Fibroblast of lung (primary cell): ENCODE measurements around the gene F13A1.

Source experiments
- CTCF ChIP-seq, 2 donors: IDR thresholded peaks in 1 of 2; conservative IDR thresholded peaks in 1 of 2; 1 replicate in 1 of 2; 2 replicates in 1 of 2; pipeline ENCODE4 v1.5.1; 2011 to 2012; ENCODE audit warnings: low read length in 2 of 2, control low read depth in 1 of 2, inconsistent platforms in 1 of 2, low read depth in 1 of 2, mild to moderate bottlenecking in 1 of 2
- EZH2 ChIP-seq: IDR thresholded peaks from 2 replicates; pipeline ENCODE4 v1.5.1; 2012; ENCODE audit warnings: low read length, control low read depth, mild to moderate bottlenecking; ENCODE audit errors: missing control alignments

- TF ChIP-seq CTCF (conservative IDR thresholded peaks at IDR 0.05 in 1 of 2, IDR thresholded peaks at IDR 0.05 in 1 of 2; ENCODE audit: low read depth in 1 of 2, low read length in 2 of 2) (no peak), EZH2 (no peak)
Observed at GRCh38 chr6:6331946-6332601, 11.6 kb upstream of the F13A1 start.
